BE2C (cell line): ENCODE data around the gene PLCB4.

Experiments
- DNase-seq: peaks from one replicate; pipeline ENCODE4 v3.0.0-alpha.2; 2020
- H3K27me3 ChIP-seq: fragments of 250-450 bp; sonication (Bioruptor Pico); 2 replicates; pipeline ENCODE4 v1.5.1; 2020; ENCODE audit warnings: mild to moderate bottlenecking
- H3K36me3 ChIP-seq: fragments of 250-450 bp; sonication (Bioruptor Pico); 2 replicates; pipeline ENCODE4 v1.5.1; 2020; ENCODE audit warnings: mild to moderate bottlenecking
- H3K4me1 ChIP-seq: fragments of 250-450 bp; sonication (Bioruptor Pico); 2 replicates; pipeline ENCODE4 v1.5.1; 2020
- H3K4me3 ChIP-seq: 2 replicates; pipeline ENCODE4 v1.5.1; 2011; ENCODE audit warnings: low read depth, low read length
- H3K9me3 ChIP-seq: fragments of 250-450 bp; sonication (Bioruptor Pico); 2 replicates; pipeline ENCODE4 v1.5.1; 2020
- CTCF ChIP-seq: IDR thresholded peaks from 2 replicates; pipeline ENCODE4 v1.5.1; 2012; ENCODE audit warnings: mild to moderate bottlenecking, low read depth, low read length

The PLCB4 gene

GRCh38 chr20:9348747-9349146 lies 279.9 kb downstream of the PLCB4 start:
- Histone ChIP-seq H3K4me1 (peaks cover 13% of the 10 kb centered on the region), H3K4me3 (no peak overlapping the region), H3K36me3 (no peaks in the 10 kb centered on the region; the same call in 1 of the 2 replicates), H3K9me3 (no peaks in the 10 kb centered on the region), H3K27me3 (no peaks in the 10 kb centered on the region)
- no peak for DNase-seq
- TF ChIP-seq CTCF, result no peak

GRCh38 chr20:9349249-9349648 lies 280.4 kb downstream of the PLCB4 start:
- DNase-seq, result no peak
- peaks cover 8% of the 10 kb centered on the region for H3K4me1 ChIP-seq

DNA sequence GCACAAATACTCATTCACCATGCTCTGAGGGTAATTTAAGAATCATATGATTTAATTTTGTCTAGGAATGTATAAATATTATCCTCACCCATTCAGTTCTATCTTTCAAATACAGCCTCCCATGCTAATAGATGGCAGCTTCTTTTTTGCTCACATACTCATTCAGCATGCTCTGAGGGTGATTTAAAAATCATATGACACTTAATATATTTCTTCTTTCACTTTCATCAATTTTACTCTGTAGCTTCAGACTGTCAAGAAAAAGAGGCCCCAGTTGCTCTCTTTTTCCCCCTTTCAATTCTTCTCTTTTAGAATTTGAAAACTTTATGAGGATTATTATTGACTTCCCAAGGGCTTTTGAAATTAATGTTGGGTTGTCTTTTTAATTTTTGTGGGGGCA lies 283.9 kb downstream of the PLCB4 start:
- TF ChIP-seq CTCF, result no peak
- H3K9me3 ChIP-seq, result no peaks in the 10 kb centered on the region
- no peaks in the 10 kb centered on the region for H3K36me3 ChIP-seq
- no peaks in the 10 kb centered on the region for H3K27me3 ChIP-seq
- H3K4me1 ChIP-seq, result peaks cover 7% of the 10 kb centered on the region
- DNase-seq, result no peak
- no peak overlapping the region for H3K4me3 ChIP-seq

More at GRCh38 chr20:9349249-9349648, 280.4 kb downstream of the PLCB4 start:
- H3K4me3 ChIP-seq, result no peak overlapping the region
- no peaks in the 10 kb centered on the region for H3K27me3 ChIP-seq
- H3K36me3 ChIP-seq, result no peaks in the 10 kb centered on the region; the same call in 1 of the 2 replicates
- TF ChIP-seq CTCF, result no peak
- no peaks in the 10 kb centered on the region for H3K9me3 ChIP-seq

- no peak overlapping the region for H3K4me3 ChIP-seq
- no peaks in the 10 kb centered on the region for H3K36me3 ChIP-seq
- TF ChIP-seq CTCF, result peak; percentile 24
- H3K4me1 ChIP-seq, result peaks cover 3% of the 10 kb centered on the region; the same call in 1 of the 2 replicates
- DNase-seq, result no peak
- no peaks in the 10 kb centered on the region for H3K9me3 ChIP-seq
- no peaks in the 10 kb centered on the region for H3K27me3 ChIP-seq
Observed at GRCh38 chr20:9353180-9353915, 284.5 kb downstream of the PLCB4 start.

DNA sequence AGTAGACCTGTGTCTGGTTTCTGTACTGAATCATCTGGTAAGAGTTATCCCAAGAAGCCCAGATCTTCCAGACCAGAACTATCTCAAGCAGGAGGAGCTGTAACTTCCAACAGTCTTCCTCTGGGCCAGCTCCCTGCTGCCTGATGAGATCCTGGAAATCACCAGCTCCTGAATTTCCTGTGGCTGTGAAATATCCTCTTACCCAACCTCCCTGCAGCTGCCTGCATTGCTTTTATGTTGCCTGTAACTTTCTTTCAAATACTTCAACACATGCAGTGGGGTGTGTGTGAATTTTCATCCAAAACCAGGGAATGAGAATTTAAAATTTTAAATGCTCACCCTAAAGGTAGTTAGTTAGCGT lies 285.0 kb downstream of the PLCB4 start:
- no peak for TF ChIP-seq CTCF
- DNase-seq, result no peak
- Histone ChIP-seq H3K36me3 (no peaks in the 10 kb centered on the region), H3K27me3 (no peaks in the 10 kb centered on the region), H3K4me3 (no peak overlapping the region), H3K4me1 (peaks cover 4% of the 10 kb centered on the region), H3K9me3 (no peaks in the 10 kb centered on the region)

DNA sequence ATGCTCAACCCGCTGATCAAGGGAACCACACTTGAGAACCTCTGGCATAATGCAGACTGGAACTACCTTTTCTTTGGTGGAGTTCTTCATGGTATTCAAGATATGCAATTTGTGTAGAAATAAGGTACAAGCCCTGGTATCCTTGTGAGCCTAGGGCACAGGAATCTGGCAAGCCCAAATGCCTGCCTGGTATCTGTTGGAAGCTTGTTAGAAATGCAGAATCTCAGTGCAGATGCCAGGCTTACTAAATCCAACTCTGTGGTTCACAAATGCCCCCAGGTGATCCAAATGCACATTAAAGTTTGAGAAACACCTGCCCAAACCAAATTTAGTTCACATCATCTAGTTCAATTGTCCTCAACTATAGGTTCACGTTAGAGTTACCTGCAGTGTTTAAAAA lies 285.7 kb downstream of the PLCB4 start:
- peaks cover 11% of the 10 kb centered on the region for H3K4me1 ChIP-seq
- no peak for DNase-seq
- no peaks in the 10 kb centered on the region for H3K36me3 ChIP-seq
- no peak for TF ChIP-seq CTCF
- no peaks in the 10 kb centered on the region for H3K27me3 ChIP-seq
- H3K4me3 ChIP-seq, result no peak overlapping the region
- H3K9me3 ChIP-seq, result no peaks in the 10 kb centered on the region
